Activated B cell treated with CpG ODN at 0.5 μM for 24 hours (primary cell): ENCODE data around the gene ITPKA. TPM values are rescaled to one million over a fixed set of nuclear protein-coding genes. Genes with fewer than 3 reads are reported as not detected.

Experiments used
- ATAC-seq: fragments of 200-7000 bp; cut with Tn5 transposase; one replicate; pipeline ENCODE4 v1.10.0; 2021; ENCODE audit warnings: low read depth, mild to moderate bottlenecking, moderate library complexity
- CTCF ChIA-PET: fragments of 350-600 bp; sonication (Branson Sonifier 250); formaldehyde crosslinking; loops from one replicate; lab custom pipeline; 2021; ENCODE audit warnings: antibody characterized with exemption; lab: Charles Lee
- POLR2A ChIA-PET: fragments of 350-600 bp; sonication (Branson Sonifier 250); formaldehyde crosslinking; loops from one replicate; lab custom pipeline; 2021; ENCODE audit warnings: antibody characterized with exemption; lab: Charles Lee
- DNase-seq: peaks from one replicate; pipeline ENCODE4 v3.0.0; 2022
- H3K27ac Mint-ChIP-seq: one replicate; pipeline ENCODE4 v1.8.0; 2020; ENCODE audit warnings: mixed read lengths
- H3K27me3 Mint-ChIP-seq: one replicate; pipeline ENCODE4 v1.8.0; 2021; ENCODE audit warnings: mixed read lengths
- H3K36me3 Mint-ChIP-seq: one replicate; pipeline ENCODE4 v1.8.0; 2021; ENCODE audit warnings: low read depth, mixed read lengths
- H3K4me1 Mint-ChIP-seq: one replicate; pipeline ENCODE4 v1.8.0; 2021; ENCODE audit warnings: mixed read lengths
- H3K4me3 Mint-ChIP-seq: one replicate; pipeline ENCODE4 v1.8.0; 2020; ENCODE audit warnings: mild to moderate bottlenecking, mixed read lengths
- H3K9me3 Mint-ChIP-seq: one replicate; pipeline ENCODE4 v1.8.0; 2020; ENCODE audit warnings: mixed read lengths
- intact Hi-C: fragments of 100-400 bp; cut with micrococcal nuclease; formaldehyde crosslinking; loops from one replicate; pipeline ENCODE4 v1.15.1; 2024
- total RNA-seq: library from RNA; stranded (reverse); gene quantifications from 2 replicates; pipeline ENCODE4 v1.2.3, GENCODE V29; 2022
- TF ChIP-seq, protein P1 (sequence below): fragments of 200-600 bp; IDR thresholded peaks from one replicate; pipeline ENCODE4 v1.8.0; 2022; ENCODE audit warnings: antibody characterized with exemption, mild to moderate bottlenecking

ITPKA gene
- total RNA-seq, 1 donor from 2014 or later: 0.18 TPM

DNA sequence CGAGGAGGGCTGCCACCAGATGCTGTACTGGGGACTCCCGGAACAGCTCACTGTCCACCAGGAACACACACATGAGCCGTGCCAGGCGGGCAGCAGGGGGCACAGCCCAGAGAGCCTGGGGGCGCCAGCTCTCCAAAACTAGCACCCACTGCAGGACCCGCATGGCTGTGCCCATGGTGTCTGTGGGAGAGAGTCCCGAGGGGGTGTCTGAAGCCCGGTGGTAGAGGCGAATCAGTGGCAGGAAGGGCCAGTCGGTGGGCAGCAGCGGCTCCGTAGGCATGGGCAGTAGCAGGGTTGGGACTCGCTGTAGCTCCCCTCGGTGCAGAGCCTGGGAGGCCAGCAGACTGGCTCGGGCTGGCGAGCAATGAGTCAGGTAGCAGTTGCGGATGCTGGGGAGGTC is 27.0 kb downstream of the ITPKA start:
- H3K4me3 Mint-ChIP-seq: no peak overlapping the region
- H3K27me3 Mint-ChIP-seq: no peaks in the 10 kb centered on the region
- H3K27ac Mint-ChIP-seq: no peak overlapping the region
- intact Hi-C loops: no loop called here
- TF ChIP-seq, protein P1, sequence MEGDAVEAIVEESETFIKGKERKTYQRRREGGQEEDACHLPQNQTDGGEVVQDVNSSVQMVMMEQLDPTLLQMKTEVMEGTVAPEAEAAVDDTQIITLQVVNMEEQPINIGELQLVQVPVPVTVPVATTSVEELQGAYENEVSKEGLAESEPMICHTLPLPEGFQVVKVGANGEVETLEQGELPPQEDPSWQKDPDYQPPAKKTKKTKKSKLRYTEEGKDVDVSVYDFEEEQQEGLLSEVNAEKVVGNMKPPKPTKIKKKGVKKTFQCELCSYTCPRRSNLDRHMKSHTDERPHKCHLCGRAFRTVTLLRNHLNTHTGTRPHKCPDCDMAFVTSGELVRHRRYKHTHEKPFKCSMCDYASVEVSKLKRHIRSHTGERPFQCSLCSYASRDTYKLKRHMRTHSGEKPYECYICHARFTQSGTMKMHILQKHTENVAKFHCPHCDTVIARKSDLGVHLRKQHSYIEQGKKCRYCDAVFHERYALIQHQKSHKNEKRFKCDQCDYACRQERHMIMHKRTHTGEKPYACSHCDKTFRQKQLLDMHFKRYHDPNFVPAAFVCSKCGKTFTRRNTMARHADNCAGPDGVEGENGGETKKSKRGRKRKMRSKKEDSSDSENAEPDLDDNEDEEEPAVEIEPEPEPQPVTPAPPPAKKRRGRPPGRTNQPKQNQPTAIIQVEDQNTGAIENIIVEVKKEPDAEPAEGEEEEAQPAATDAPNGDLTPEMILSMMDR: no peak
- no peaks in the 10 kb centered on the region for H3K4me1 Mint-ChIP-seq
- ChIA-PET POLR2A (interaction anchor here (0.9 kb wide), 1 partner anchor 19 kb away, joined by 3 read pairs; no protein-coding TSS in a partner anchor), CTCF (no interaction called here)
- H3K9me3 Mint-ChIP-seq: no peaks in the 10 kb centered on the region
- DNase-seq (no peak), ATAC-seq (no peak)
- peaks cover 50% of the 10 kb centered on the region for H3K36me3 Mint-ChIP-seq

DNA sequence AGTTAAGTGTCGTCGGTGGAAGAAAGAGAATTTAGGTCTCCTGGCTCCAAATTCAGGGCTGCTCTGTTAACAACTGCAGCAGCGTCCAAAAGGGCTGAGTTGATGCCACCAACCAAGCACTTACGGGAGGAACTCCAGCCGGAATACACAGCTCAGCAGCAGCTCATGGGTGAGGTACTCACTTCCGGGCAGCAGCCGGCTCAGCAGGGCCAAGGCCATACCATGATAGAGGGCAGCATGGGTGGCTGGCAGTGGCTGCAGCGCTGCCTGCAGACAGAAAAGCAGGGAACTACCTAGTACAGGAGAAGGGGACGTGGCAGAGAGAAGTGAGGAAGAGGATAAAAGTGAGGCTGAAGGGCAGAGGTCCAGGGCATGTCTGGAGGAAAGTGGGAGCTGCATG is 27.9 kb downstream of the ITPKA start:
- Mint-ChIP-seq H3K36me3 (peaks cover 57% of the 10 kb centered on the region), H3K4me1 (no peaks in the 10 kb centered on the region), H3K27me3 (no peaks in the 10 kb centered on the region), H3K9me3 (no peaks in the 10 kb centered on the region), H3K4me3 (no peak overlapping the region), H3K27ac (no peak overlapping the region)
- TF ChIP-seq, protein P1: no peak
- CTCF ChIA-PET: no interaction called here
- DNase-seq (no peak), ATAC-seq (no peak)
- intact Hi-C loops: no loop called here
- POLR2A ChIA-PET: interaction anchor here (0.9 kb wide), 1 partner anchor 18 kb away, joined by 3 read pairs; no protein-coding TSS in a partner anchor

DNA sequence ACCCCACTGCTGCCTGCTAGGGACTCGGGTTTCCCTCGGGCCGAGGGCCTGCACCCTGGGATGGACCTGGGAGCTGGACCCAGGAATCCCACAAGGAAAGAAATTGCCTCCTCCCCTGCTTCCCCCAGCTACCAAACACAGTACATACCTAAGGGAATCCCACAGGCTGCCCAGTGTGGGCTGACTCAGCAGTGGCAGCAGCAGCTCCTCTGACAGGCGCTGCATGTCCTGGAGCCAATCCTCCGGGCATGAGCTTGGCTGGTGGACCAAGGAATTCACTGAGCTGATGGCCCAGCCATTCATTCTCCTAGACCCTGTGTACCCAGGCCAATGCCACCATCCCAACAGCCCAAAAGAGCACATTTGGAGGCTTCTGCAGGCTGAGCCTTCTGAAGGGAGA is 29.4 kb downstream of the ITPKA start:
- TF ChIP-seq, protein P1: no peak
- ATAC-seq: no peak
- Mint-ChIP-seq H3K9me3 (no peaks in the 10 kb centered on the region), H3K27me3 (no peaks in the 10 kb centered on the region), H3K36me3 (peaks cover 60% of the 10 kb centered on the region), H3K4me3 (no peak overlapping the region), H3K27ac (no peak overlapping the region), H3K4me1 (no peaks in the 10 kb centered on the region)
- no peak for DNase-seq
- POLR2A ChIA-PET: no interaction called here
- CTCF ChIA-PET: no interaction called here
- intact Hi-C loops: no loop called here

DNA sequence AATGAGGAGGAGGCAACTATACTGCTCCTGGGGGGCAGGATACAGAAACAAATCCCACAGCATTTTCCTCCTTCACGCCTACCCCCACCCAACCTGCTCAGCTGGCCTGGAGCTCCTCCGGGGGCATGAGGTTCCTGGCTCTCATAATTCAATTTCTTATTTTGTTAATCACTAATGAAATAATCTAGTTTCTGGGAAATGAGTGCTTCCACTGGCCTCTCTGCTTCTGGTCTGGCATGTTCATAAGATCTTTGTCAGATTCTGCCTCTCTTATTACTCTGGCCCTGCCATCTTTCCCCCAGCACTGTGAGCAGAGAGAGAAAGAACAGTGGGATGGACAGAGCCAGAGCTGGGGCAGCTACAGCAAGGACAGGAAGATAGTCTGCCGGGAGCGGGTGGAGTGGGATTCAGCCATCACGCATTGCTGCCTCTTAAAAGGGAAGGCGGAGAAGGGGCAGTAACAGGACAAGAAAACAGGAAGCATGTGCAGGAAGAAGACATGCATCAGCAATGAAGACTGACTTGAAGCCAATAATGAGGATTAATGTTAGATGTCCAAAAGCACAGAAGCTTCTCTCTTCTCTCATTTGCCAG is 36.8 kb downstream of the ITPKA start:
- peak overlapping the region; percentile 72 for H3K27ac Mint-ChIP-seq
- no peak for ATAC-seq

DNA sequence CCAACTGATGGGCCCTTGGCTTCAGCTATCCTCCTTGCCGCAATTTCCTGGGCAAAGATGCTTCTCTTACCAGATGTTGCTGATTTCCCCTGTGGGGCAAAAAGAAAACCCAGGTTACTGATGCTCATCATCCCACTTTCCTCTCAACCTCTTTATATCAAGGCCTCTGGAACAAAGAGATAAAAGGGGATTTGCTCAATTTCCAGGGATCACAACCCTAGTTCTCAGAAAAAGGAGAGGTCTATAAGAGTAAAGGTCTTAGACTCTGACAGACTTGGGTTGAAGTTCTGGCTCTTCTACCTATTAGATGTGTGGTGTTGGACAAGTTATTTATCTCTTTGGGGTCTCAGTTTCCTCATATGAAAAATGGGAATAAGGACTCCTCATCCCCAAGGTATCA is 41.9 kb downstream of the ITPKA start:
- Mint-ChIP-seq H3K4me1 (peaks cover 17% of the 10 kb centered on the region), H3K36me3 (peaks cover 39% of the 10 kb centered on the region), H3K4me3 (no peak overlapping the region), H3K27ac (no peak overlapping the region), H3K27me3 (no peaks in the 10 kb centered on the region), H3K9me3 (no peaks in the 10 kb centered on the region)
- no peak for ATAC-seq
- POLR2A ChIA-PET: interaction anchor here (0.6 kb wide), 1 partner anchor 8 kb away, joined by 5 read pairs; the partner anchor contains the start of gene RPAP1
- CTCF ChIA-PET: no interaction called here
- DNase-seq: no peak
- TF ChIP-seq, protein P1: no peak
- intact Hi-C loops: no loop called here

More for the DNA sequence above, 36.8 kb downstream of the ITPKA start:
- intact Hi-C loops: no loop called here
- H3K4me1 Mint-ChIP-seq: peaks cover 25% of the 10 kb centered on the region
- POLR2A ChIA-PET: interaction anchor here (2.8 kb wide), 1 partner anchor 14 kb away, joined by 10 read pairs; the partner anchor contains the start of gene RPAP1
- H3K9me3 Mint-ChIP-seq: no peaks in the 10 kb centered on the region
- CTCF ChIA-PET: interaction anchor here (0.6 kb wide), 1 partner anchor 14 kb away, joined by 3 read pairs; the partner anchor contains the start of gene RPAP1
- no peak for DNase-seq
- TF ChIP-seq, protein P1: no peak
- H3K27me3 Mint-ChIP-seq: no peaks in the 10 kb centered on the region
- H3K4me3 Mint-ChIP-seq: peak overlapping the region; percentile 42
- peaks cover 67% of the 10 kb centered on the region for H3K36me3 Mint-ChIP-seq
